ENCODE results near the gene SCAF8. TPM values are rescaled to one million over a fixed set of nuclear protein-coding genes. Genes with fewer than 3 reads are reported as not detected.

Gene SCAF8
- total and polyA plus RNA-seq, 2 of the 4 experiments (the other 2 are of a cell fraction): 16.1 to 23.5 TPM

DNA sequence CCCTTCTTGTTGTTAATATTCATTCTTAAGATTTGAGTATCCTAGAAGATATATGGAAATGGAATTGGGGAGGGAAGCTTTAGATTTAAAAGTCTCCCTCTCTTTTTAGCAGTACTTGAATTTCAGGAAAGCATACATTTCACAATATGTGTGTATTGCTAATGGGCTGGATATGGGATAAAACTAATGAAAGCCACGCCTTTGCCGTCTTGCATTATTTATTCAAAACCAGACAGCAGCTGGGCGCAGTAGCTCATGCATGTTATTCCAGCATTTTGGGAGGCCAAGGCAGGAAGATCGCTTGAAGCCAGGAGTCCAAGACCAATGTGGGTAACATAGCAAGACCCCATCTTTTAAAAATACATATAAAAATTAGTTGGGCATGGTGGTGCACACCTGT, 140.3 kb downstream of the SCAF8 start:
- Histone ChIP-seq H2BK5ac (ENCODE audit: low read depth, low read length, poor library complexity, severe bottlenecking) (no peak overlapping the region), H3K23ac (ENCODE audit: low read depth, low read length) (no peak overlapping the region), H2AK9ac (replicated peaks; ENCODE audit: low read depth, low read length, poor library complexity) (no peak overlapping the region), H3K4me2 (ENCODE audit: low read depth, low read length) (no peak overlapping the region), H2AFZ (replicated peaks; ENCODE audit: low read length, poor library complexity) (no peak overlapping the region), H3K36me3 (ENCODE audit: control insufficient read depth, insufficient read depth, low read length) (no peaks in the 10 kb centered on the region), H3K79me1 (ENCODE audit: low read depth in 1 of 2, low read length in 2 of 2) (peaks cover 17 to 34% of the 10 kb centered on the region in 2 experiments), H2AK5ac (ENCODE audit: low read depth, low read length) (no peak overlapping the region), H3K4me3 (ENCODE audit: insufficient read depth, low read depth, low read length) (no peak overlapping the region), H3K4ac (ENCODE audit: low read depth, low read length) (no peak overlapping the region), H3K9ac (ENCODE audit: low read depth, low read length) (no peak overlapping the region), H4K8ac (ENCODE audit: low read depth in 2 of 2, low read length in 2 of 2) (no peak overlapping the region), H2BK15ac (ENCODE audit: low read depth, low read length) (no peak overlapping the region), H3K56ac (ENCODE audit: extremely low read depth, insufficient read depth, low read length) (no peak overlapping the region), H4K20me1 (ENCODE audit: insufficient read depth, low read length) (peaks cover 14% of the 10 kb centered on the region; the same call in 1 of the 2 replicates), H3K14ac (replicated peaks; ENCODE audit: low read depth, low read length) (no peak overlapping the region), H3K9me1 (ENCODE audit: insufficient read depth, low read length) (peaks cover 4% of the 10 kb centered on the region), H3K27me3 (ENCODE audit: control insufficient read depth, insufficient read depth, low read length) (no peaks in the 10 kb centered on the region), H3K9me3 (ENCODE audit: control insufficient read depth, insufficient read depth, low read length) (no peaks in the 10 kb centered on the region), H4K91ac (ENCODE audit: insufficient read depth, low read depth, low read length) (no peak overlapping the region), H2BK120ac (ENCODE audit: low read depth, low read length) (no peak overlapping the region), H3K18ac (ENCODE audit: low read depth, low read length) (no peak overlapping the region), H2BK20ac (ENCODE audit: low read depth, low read length) (no peak overlapping the region), H3K27ac (ENCODE audit: insufficient read depth, low read length) (no peak overlapping the region), H3K4me1 (ENCODE audit: control insufficient read depth, insufficient read depth, low read length) (peaks cover 3% of the 10 kb centered on the region), H4K5ac (ENCODE audit: low read depth, low read length) (no peak overlapping the region)
- CTCF ChIA-PET: interaction anchor here (0.6 kb wide), 1 partner anchor 1343 kb away, joined by 3 read pairs; no protein-coding TSS in a partner anchor
- dilution Hi-C loops (cut with HindIII; ENCODE audit: low sequenced_read_pairs, unreplicated experiment) (no loop called here), in situ Hi-C loops (cut with MboI; ENCODE audit: low sequenced_read_pairs) (no loop called here), intact Hi-C loops (cut with micrococcal nuclease) (loop anchor here (5.0 kb wide), 1 partner anchor 439 kb away; the partner anchor contains the start of gene TFB1M)
- WGBS, 2 experiments (ENCODE audit: extremely low coverage in 2 of 2, insufficient read length in 1 of 2): no CpG with 5 or more reads among the region's 4 CpGs
- POLR2A ChIA-PET (ENCODE audit: unreplicated experiment): no interaction called here
- no TSS peak for BruUV-seq (replicated peaks)
- TF ChIP-seq RFX5 (IDR thresholded peaks at IDR 0.05; ENCODE audit: low read depth, low read length): no peak
- no peak for TF ChIP-seq MAFK (IDR thresholded peaks at IDR 0.05; ENCODE audit: low read depth, low read length)
- TF ChIP-seq RAD21 (IDR thresholded peaks at IDR 0.05; ENCODE audit: low read length): no peak
- TF ChIP-seq MAZ (IDR thresholded peaks at IDR 0.05; ENCODE audit: borderline replicate concordance, low read depth, low read length): no peak
- TF ChIP-seq MXI1 (IDR thresholded peaks at IDR 0.05; ENCODE audit: borderline replicate concordance, low read depth, low read length): no peak
- TF ChIP-seq CHD1 (IDR thresholded peaks at IDR 0.05; ENCODE audit: low read depth, low read length): no peak
- TF ChIP-seq USF2 (IDR thresholded peaks at IDR 0.05; ENCODE audit: low read depth, low read length): no peak
- TF ChIP-seq FOS (IDR thresholded peaks at IDR 0.05; ENCODE audit: low read depth, low read length): no peak
- TF ChIP-seq CEBPB (IDR thresholded peaks at IDR 0.05; ENCODE audit: low read depth, low read length): no peak
- TF ChIP-seq SMC3 (IDR thresholded peaks at IDR 0.05; ENCODE audit: low read depth, low read length): no peak
- TF ChIP-seq BHLHE40 (IDR thresholded peaks at IDR 0.05; ENCODE audit: low read depth, low read length): no peak
- TF ChIP-seq RCOR1 (IDR thresholded peaks at IDR 0.05; ENCODE audit: insufficient replicate concordance, low read length): no peak
- no peak for TF ChIP-seq NFE2L2 (IDR thresholded peaks at IDR 0.05; ENCODE audit: low read depth, low read length)
- TF ChIP-seq POLR2A (IDR thresholded peaks at IDR 0.05; ENCODE audit: low read depth, low read length): no peak
- TF ChIP-seq, protein P1, sequence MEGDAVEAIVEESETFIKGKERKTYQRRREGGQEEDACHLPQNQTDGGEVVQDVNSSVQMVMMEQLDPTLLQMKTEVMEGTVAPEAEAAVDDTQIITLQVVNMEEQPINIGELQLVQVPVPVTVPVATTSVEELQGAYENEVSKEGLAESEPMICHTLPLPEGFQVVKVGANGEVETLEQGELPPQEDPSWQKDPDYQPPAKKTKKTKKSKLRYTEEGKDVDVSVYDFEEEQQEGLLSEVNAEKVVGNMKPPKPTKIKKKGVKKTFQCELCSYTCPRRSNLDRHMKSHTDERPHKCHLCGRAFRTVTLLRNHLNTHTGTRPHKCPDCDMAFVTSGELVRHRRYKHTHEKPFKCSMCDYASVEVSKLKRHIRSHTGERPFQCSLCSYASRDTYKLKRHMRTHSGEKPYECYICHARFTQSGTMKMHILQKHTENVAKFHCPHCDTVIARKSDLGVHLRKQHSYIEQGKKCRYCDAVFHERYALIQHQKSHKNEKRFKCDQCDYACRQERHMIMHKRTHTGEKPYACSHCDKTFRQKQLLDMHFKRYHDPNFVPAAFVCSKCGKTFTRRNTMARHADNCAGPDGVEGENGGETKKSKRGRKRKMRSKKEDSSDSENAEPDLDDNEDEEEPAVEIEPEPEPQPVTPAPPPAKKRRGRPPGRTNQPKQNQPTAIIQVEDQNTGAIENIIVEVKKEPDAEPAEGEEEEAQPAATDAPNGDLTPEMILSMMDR (conservative IDR thresholded peaks at IDR 0.05; ENCODE audit: low read depth, low read length): no peak
- TF ChIP-seq ELK1 (IDR thresholded peaks at IDR 0.05; ENCODE audit: borderline replicate concordance, low read depth, low read length): no peak
- no peak for DNase-seq
- no peak for ATAC-seq (ENCODE audit: low read depth)
